Astrocyte (in vitro differentiated cells and primary cell): Measurements from ENCODE around the gene FTSJ1. TPM values are rescaled to one million over a fixed set of nuclear protein-coding genes. Genes with fewer than 3 reads are reported as not detected.

ENCODE experiments used
- DNase-seq: peaks from one replicate; pipeline ENCODE4 v3.0.0-alpha.2; 2010; ENCODE audit warnings: low read depth
- FAIRE-seq: peaks from 2 replicates; lab custom pipeline; 2011; peaks lifted over from hg19 to GRCh38; lab: Jason Lieb, UNC
- H2AFZ ChIP-seq: 2 replicates; pipeline ENCODE4 v1.6.0; 2012; ENCODE audit warnings: low read depth, low read length, inconsistent platforms
- H3K27ac ChIP-seq: 2 replicates; pipeline ENCODE4 v1.5.1; 2011; ENCODE audit warnings: low read depth, low read length, inconsistent platforms
- H3K27me3 ChIP-seq: 2 replicates; pipeline ENCODE4 v1.6.0; 2011; ENCODE audit warnings: low read length, inconsistent platforms; ENCODE audit not compliant: insufficient read depth
- H3K36me3 ChIP-seq: 2 replicates; pipeline ENCODE4 v1.5.1; 2011; ENCODE audit warnings: low read length, inconsistent platforms; ENCODE audit not compliant: insufficient read depth
- H3K4me1 ChIP-seq: 2 replicates; pipeline ENCODE4 v1.5.1; 2011; ENCODE audit warnings: low read length, inconsistent platforms; ENCODE audit not compliant: insufficient read depth
- H3K4me2 ChIP-seq: 2 replicates; pipeline ENCODE4 v1.6.0; 2012; ENCODE audit warnings: low read length, inconsistent platforms
- H3K4me3 ChIP-seq: 2 replicates; pipeline ENCODE4 v1.5.1; 2011; ENCODE audit warnings: low read depth, mild to moderate bottlenecking, low read length, inconsistent platforms; ENCODE audit not compliant: insufficient read depth
- H3K79me2 ChIP-seq: 2 replicates; pipeline ENCODE4 v1.6.0; 2012; ENCODE audit warnings: mild to moderate bottlenecking, low read length, inconsistent platforms; ENCODE audit not compliant: insufficient read depth
- H3K9ac ChIP-seq: 2 replicates; pipeline ENCODE4 v1.6.0; 2012; ENCODE audit warnings: mild to moderate bottlenecking, low read length, inconsistent platforms
- H3K9me3 ChIP-seq: 2 replicates; pipeline ENCODE4 v1.5.1; 2012; ENCODE audit warnings: low read depth, mild to moderate bottlenecking, low read length, inconsistent platforms; ENCODE audit not compliant: insufficient read depth
- H4K20me1 ChIP-seq: 2 replicates; pipeline ENCODE4 v1.6.0; 2012; ENCODE audit warnings: low read length, inconsistent platforms; ENCODE audit not compliant: insufficient read depth
- H3K27ac Mint-ChIP-seq: one replicate; pipeline ENCODE4 v1.8.0; 2021; ENCODE audit warnings: mild to moderate bottlenecking, mixed read lengths; ENCODE audit not compliant: unreplicated experiment
- H3K27me3 Mint-ChIP-seq: one replicate; pipeline ENCODE4 v1.8.0; 2021; ENCODE audit warnings: low read depth, mixed read lengths; ENCODE audit not compliant: unreplicated experiment
- H3K36me3 Mint-ChIP-seq: one replicate; pipeline ENCODE4 v1.8.0; 2021; ENCODE audit warnings: low read depth, mixed read lengths; ENCODE audit not compliant: unreplicated experiment
- H3K4me1 Mint-ChIP-seq: one replicate; pipeline ENCODE4 v1.8.0; 2021; ENCODE audit warnings: low read depth, mixed read lengths; ENCODE audit not compliant: unreplicated experiment
- H3K4me3 Mint-ChIP-seq: one replicate; pipeline ENCODE4 v1.8.0; 2021; ENCODE audit warnings: mild to moderate bottlenecking, moderate library complexity, mixed read lengths; ENCODE audit not compliant: unreplicated experiment
- H3K9me3 Mint-ChIP-seq: one replicate; pipeline ENCODE4 v1.8.0; 2021; ENCODE audit warnings: mild to moderate bottlenecking, mixed read lengths; ENCODE audit not compliant: unreplicated experiment
- EZH2 ChIP-seq: IDR thresholded peaks from 2 replicates; pipeline ENCODE4 v1.6.1; 2012; ENCODE audit warnings: mild to moderate bottlenecking, low read length, inconsistent platforms; ENCODE audit not compliant: insufficient read depth
- total RNA-seq: library from RNA; stranded (reverse); gene quantifications from 2 replicates; pipeline ENCODE4 v1.2.1, GENCODE V29; 2021
- TF ChIP-seq, protein P1 (sequence below): IDR thresholded peaks from 2 replicates; pipeline ENCODE4 v1.5.1; 2011; ENCODE audit warnings: low read depth, mild to moderate bottlenecking, inconsistent platforms, low read length, moderate library complexity; ENCODE audit not compliant: insufficient read depth

FTSJ1 gene
- total RNA-seq, 1 donor from 2014 or later, result 64.4 TPM

DNA sequence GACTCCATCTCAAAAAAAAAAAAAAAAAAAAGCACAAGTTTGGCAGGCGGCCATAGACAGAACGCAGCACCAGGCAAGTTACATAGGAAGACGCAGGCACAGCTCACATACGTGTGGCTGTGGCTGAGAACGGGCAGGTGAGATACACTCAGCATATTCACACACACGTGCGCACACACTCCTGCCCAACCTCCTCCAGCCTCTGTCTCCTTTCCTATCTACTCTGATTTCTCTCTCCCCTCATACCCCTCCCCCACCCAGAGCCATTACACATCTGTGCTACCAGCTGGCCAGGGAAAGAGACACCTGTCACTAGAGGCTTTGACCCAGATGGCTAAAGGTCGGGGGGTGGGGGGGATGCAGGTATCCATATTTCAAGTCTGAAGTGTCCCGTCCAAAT lies 3.8 kb upstream of the FTSJ1 start:
- peaks cover 2% of the 10 kb centered on the region for H3K9me3 Mint-ChIP-seq
- H2AFZ ChIP-seq, result no peak overlapping the region
- no peak overlapping the region for H3K4me3 Mint-ChIP-seq
- DNase-seq (no peak), FAIRE-seq (no peak)
- no peak overlapping the region for H3K27ac Mint-ChIP-seq
- no peaks in the 10 kb centered on the region for H3K27me3 Mint-ChIP-seq
- H3K36me3 Mint-ChIP-seq, result no peaks in the 10 kb centered on the region
- peaks cover 14% of the 10 kb centered on the region for H3K4me1 Mint-ChIP-seq
- no peak overlapping the region for H3K27ac ChIP-seq
- no peak overlapping the region for H3K4me2 ChIP-seq
- H3K9me3 ChIP-seq, result no peaks in the 10 kb centered on the region
- no peak overlapping the region for H3K4me3 ChIP-seq
- H3K27me3 ChIP-seq, result no peaks in the 10 kb centered on the region
- H4K20me1 ChIP-seq, result peaks cover 7% of the 10 kb centered on the region
- H3K36me3 ChIP-seq, result no peaks in the 10 kb centered on the region
- TF ChIP-seq EZH2, result no peak
- TF ChIP-seq, protein P1, sequence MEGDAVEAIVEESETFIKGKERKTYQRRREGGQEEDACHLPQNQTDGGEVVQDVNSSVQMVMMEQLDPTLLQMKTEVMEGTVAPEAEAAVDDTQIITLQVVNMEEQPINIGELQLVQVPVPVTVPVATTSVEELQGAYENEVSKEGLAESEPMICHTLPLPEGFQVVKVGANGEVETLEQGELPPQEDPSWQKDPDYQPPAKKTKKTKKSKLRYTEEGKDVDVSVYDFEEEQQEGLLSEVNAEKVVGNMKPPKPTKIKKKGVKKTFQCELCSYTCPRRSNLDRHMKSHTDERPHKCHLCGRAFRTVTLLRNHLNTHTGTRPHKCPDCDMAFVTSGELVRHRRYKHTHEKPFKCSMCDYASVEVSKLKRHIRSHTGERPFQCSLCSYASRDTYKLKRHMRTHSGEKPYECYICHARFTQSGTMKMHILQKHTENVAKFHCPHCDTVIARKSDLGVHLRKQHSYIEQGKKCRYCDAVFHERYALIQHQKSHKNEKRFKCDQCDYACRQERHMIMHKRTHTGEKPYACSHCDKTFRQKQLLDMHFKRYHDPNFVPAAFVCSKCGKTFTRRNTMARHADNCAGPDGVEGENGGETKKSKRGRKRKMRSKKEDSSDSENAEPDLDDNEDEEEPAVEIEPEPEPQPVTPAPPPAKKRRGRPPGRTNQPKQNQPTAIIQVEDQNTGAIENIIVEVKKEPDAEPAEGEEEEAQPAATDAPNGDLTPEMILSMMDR, result no peak
- H3K4me1 ChIP-seq, result peaks cover 8% of the 10 kb centered on the region
- no peak overlapping the region for H3K9ac ChIP-seq
- peaks cover 26% of the 10 kb centered on the region for H3K79me2 ChIP-seq

DNA sequence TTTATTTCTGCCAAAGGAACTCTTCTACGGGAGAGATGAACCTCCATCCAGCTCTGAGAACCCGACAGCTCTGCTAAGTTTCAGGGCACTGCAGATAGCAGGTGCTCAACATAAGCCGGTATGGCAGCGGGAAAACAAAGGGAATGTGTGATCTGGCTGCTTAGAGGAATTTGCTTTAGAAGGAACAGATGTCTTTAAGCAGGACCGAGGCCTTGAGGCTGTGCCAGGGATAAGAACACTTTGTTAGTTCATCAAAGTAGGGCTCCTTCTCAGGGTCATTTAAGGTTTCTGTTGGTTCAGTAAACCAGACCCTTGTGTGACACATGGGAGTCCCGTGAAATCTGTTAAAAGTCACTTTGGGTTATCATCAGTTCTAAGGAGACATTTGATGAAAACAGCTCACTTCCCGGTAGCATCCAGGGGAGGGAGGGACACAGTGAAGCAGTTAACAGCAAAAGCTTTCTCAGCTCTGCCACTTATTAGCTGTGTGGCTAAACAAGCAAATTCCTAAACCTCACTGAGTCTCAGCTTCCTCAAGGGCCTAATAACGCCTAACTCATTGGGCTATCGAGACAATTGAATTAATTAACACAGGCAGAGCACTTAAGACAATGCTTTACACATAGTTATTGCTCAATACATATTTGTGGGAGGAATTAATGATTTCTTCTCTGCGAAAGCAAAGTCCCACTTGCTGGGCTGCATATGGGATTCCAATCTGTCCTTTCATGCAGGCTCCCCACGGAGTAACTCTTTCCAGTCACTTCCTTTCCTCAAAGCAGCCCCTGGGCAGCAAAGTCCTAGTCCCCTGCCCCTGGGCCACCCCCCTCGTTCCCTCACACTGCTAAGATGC lies 2.9 kb upstream of the FTSJ1 start:
- H4K20me1 ChIP-seq, result peaks cover 15% of the 10 kb centered on the region
- DNase-seq (no peak), FAIRE-seq (peak; percentile 60)
- no peaks in the 10 kb centered on the region for H3K9me3 ChIP-seq
- no peaks in the 10 kb centered on the region for H3K36me3 ChIP-seq
- Mint-ChIP-seq H3K4me3 (no peak overlapping the region), H3K27ac (peak overlapping the region; percentile 83), H3K27me3 (no peaks in the 10 kb centered on the region), H3K9me3 (peaks cover 2% of the 10 kb centered on the region), H3K4me1 (peaks cover 17% of the 10 kb centered on the region), H3K36me3 (no peaks in the 10 kb centered on the region)
- H2AFZ ChIP-seq, result no peak overlapping the region
- no peak overlapping the region for H3K4me3 ChIP-seq
- H3K27ac ChIP-seq, result peak overlapping the region; percentile 33
- peak overlapping the region; percentile 15 for H3K4me2 ChIP-seq
- TF ChIP-seq EZH2, result no peak
- TF ChIP-seq, protein P1, result no peak
- H3K27me3 ChIP-seq, result no peaks in the 10 kb centered on the region
- peak overlapping the region; percentile 23 for H3K9ac ChIP-seq
- peaks cover 35% of the 10 kb centered on the region for H3K79me2 ChIP-seq
- H3K4me1 ChIP-seq, result peaks cover 10% of the 10 kb centered on the region

GRCh38 chrX:48473704-48473990 lies 2.4 kb upstream of the FTSJ1 start:
- Mint-ChIP-seq H3K9me3 (peaks cover 2% of the 10 kb centered on the region), H3K4me3 (no peak overlapping the region), H3K27me3 (no peaks in the 10 kb centered on the region), H3K4me1 (peaks cover 17% of the 10 kb centered on the region), H3K27ac (peak overlapping the region; percentile 83), H3K36me3 (no peaks in the 10 kb centered on the region)
- no peak for FAIRE-seq
- no peaks in the 10 kb centered on the region for H3K36me3 ChIP-seq
- peaks cover 21% of the 10 kb centered on the region for H4K20me1 ChIP-seq
- DNase-seq, result no peak
- H2AFZ ChIP-seq, result peak overlapping the region; percentile 41
- peak overlapping the region; percentile 33 for H3K27ac ChIP-seq
- no peak overlapping the region for H3K4me3 ChIP-seq
- H3K9me3 ChIP-seq, result no peaks in the 10 kb centered on the region
- no peaks in the 10 kb centered on the region for H3K27me3 ChIP-seq
- H3K79me2 ChIP-seq, result peaks cover 40% of the 10 kb centered on the region
- TF ChIP-seq, protein P1, result no peak
- no peak for TF ChIP-seq EZH2
- H3K4me2 ChIP-seq, result no peak overlapping the region
- peaks cover 10% of the 10 kb centered on the region for H3K4me1 ChIP-seq
- H3K9ac ChIP-seq, result peak overlapping the region; percentile 23
